ENCODE data around the gene ADORA2A.

The ADORA2A gene

GRCh38 chr22:24413736-24414385, 13.5 kb upstream of the ADORA2A start:
- peak; percentile 10 for DNase-seq (ENCODE audit: insufficient read length, low spot score)
- no peak for TF ChIP-seq CTCF (IDR thresholded peaks at IDR 0.05; ENCODE audit: insufficient read depth, missing control alignments)
- no peak for FAIRE-seq

- FAIRE-seq, result no peak
- DNase-seq (ENCODE audit: insufficient read length, low spot score), result no peak
- no peak for TF ChIP-seq CTCF (IDR thresholded peaks at IDR 0.05; ENCODE audit: insufficient read depth, missing control alignments)
These were observed 12.9 kb upstream of the ADORA2A start for GRCh38 chr22:24414523-24414922.

GRCh38 chr22:24414984-24415945, 12.1 kb upstream of the ADORA2A start:
- DNase-seq (ENCODE audit: insufficient read length, low spot score), result no peak
- no peak for TF ChIP-seq CTCF (IDR thresholded peaks at IDR 0.05; ENCODE audit: insufficient read depth, missing control alignments)
- no peak for FAIRE-seq

GRCh38 chr22:24416095-24416494, 11.3 kb upstream of the ADORA2A start:
- FAIRE-seq, result no peak

GRCh38 chr22:24416611-24417010, 10.8 kb upstream of the ADORA2A start:
- DNase-seq (ENCODE audit: insufficient read length, low spot score) (no peak), FAIRE-seq (no peak)
- TF ChIP-seq CTCF (IDR thresholded peaks at IDR 0.05; ENCODE audit: insufficient read depth, missing control alignments), result no peak

More at GRCh38 chr22:24416095-24416494, 11.3 kb upstream of the ADORA2A start:
- no peak for DNase-seq (ENCODE audit: insufficient read length, low spot score)
- no peak for TF ChIP-seq CTCF (IDR thresholded peaks at IDR 0.05; ENCODE audit: insufficient read depth, missing control alignments)

GRCh38 chr22:24417200-24417599, 10.2 kb upstream of the ADORA2A start:
- no peak for FAIRE-seq
- no peak for DNase-seq (ENCODE audit: insufficient read length, low spot score)
- no peak for TF ChIP-seq CTCF (IDR thresholded peaks at IDR 0.05; ENCODE audit: insufficient read depth, missing control alignments)
